ENCODE results near the gene SDCCAG8.

The SDCCAG8 gene

DNA sequence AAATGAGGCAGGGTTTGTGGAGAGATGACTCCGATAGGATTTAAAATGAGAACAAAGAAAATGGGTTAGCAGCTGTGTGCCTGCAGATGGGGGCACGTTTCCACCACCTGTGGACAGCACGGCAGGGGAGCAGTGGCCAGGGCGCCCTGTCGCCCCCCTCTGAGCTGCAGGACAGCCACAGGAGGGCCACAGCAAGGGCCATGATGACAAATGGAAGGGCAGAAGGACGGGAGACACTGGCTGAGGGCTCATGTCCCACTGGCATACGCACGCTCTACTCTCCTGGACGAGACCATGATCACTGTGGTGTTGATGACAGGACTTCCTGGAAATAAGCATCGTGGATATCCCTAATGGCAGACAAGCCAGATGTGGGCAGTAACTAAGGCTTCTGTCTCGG is 241.0 kb downstream of the SDCCAG8 start:
- no peak for DNase-seq (ENCODE audit: extremely low read depth in 1 of 2, low read depth in 1 of 2)

DNA sequence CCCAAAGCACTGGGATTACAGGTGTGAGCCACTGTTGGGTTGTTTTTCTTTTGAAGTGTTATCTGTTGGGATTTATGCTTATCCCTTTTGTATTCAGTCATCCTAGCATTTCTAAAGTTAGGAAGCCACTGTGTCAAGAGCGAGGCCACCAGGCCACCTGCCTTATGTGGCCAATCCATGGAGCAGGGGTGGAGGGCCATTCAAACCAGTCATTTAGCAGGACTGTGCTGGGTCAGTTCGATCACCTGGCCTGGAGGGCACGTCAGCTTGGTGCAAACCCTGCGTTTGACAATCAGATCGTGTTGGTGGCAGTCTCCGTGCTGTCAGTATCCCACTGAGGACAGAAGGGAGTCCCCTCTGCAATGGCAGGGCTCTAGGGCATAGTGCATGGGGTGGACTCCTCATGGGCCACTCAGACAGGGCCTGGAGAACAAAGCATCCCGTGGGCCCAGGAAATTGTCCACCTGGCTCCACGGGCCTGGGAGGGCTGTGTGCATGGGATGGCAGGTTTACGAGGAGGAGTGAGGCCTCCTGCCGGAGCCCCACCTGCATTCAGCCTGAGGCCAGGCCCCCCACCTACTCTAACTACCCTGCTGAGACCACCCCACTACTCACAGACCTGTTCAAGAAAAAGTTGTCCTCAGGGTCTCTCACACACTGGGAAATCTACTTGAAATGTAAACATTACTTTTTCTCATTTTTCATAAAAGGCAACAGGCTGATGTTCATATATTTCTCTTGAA is 242.3 kb downstream of the SDCCAG8 start:
- no peak for DNase-seq (ENCODE audit: extremely low read depth in 1 of 2, low read depth in 1 of 2)

DNA sequence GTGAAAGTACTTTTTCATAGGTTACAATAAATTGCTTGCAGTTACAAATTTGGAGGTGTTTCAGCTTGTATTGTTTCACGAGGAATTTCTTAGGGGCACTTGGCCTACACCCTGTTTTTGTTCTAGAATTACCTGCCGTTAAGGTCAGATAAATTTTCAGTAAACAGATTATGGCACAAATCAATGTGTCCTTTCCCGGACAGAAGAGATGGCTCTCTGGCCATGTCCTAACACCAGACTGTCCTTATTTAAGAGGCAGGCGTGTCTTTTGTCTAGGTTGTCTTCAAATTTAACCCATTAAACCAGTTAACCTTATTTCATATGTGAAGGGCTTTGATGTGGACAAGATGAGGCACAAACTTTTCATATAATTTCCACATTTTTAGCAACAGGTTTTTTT is 243.4 kb downstream of the SDCCAG8 start:
- DNase-seq (ENCODE audit: extremely low read depth in 1 of 2, low read depth in 1 of 2) = no peak

DNA sequence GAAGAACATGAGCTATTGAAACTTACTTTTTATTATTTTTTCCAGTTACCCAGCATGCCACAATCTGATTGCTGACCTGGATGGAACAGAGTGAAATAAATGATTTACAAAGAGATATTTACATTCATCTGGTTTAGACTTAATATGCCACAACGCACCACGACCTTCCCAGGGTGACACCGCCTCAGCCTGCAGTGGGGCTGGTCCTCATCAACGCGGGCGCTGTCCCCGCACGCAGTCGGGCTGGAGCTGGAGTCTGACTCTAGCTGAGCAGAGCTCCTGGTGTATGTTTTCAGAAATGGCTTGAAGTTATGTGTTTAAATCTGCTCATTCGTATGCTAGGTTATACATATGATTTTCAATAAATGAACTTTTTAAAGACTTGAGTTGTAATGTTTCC is 243.9 kb downstream of the SDCCAG8 start:
- no peak for DNase-seq (ENCODE audit: extremely low read depth in 1 of 2, low read depth in 1 of 2)

DNA sequence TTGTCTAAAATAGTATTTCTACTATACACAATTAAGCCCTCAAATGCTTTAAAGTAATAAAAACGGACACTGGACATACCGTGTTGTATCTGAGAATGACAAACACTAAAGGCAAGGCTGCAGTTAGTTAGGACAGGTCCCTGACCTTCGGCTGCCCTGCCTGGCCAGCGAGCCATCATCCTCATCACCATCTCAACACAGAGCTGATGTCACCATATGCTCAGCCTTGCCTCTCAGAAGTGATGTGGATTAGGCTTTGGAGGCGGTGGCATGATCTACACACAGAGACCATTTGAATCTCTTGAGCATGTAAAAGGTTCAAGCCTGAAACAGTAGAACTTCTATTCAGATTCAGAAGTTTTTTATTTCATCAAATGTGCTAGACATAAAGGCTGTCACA is 244.7 kb downstream of the SDCCAG8 start:
- no peak for DNase-seq (ENCODE audit: extremely low read depth in 1 of 2, low read depth in 1 of 2)

DNA sequence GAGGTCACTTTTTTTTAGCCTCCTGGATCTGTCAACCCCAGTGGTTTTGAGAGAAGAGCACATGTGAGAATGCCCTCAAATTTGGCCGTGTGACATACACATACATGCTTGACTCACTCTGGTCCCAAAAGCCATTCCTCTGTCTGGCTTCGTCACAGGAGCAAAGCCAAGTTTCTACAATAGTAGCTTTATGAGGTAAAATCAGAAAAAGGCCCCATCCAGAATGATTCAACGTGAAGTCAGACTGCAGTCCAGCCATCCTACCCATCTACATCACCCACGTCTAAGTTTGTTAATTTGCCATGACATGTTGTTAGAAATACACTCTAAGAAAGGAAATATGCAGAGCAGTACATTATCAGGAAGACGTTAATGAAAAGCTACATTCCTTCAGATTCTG is 245.2 kb downstream of the SDCCAG8 start:
- no peak for DNase-seq (ENCODE audit: extremely low read depth in 1 of 2, low read depth in 1 of 2)

DNA sequence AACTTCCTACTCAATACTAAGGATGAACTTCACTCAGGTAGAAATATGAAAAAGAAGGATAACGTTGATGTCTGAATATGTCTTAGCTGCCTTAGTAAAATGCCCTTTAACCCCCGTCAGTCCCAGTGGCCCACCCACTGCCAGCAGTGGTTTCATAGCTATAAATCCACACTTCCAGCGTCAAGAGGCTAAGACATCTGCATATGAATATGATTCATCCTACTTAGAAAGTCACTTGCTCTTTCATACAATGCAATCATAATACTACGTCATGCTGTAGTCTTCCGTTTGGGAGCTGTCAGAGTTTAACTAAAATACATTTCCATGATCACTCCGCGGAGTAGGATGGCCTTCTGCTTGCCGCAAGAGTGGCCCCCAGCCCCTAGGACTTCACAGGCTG is 247.3 kb downstream of the SDCCAG8 start:
- no peak for DNase-seq (ENCODE audit: extremely low read depth in 1 of 2, low read depth in 1 of 2)

DNA sequence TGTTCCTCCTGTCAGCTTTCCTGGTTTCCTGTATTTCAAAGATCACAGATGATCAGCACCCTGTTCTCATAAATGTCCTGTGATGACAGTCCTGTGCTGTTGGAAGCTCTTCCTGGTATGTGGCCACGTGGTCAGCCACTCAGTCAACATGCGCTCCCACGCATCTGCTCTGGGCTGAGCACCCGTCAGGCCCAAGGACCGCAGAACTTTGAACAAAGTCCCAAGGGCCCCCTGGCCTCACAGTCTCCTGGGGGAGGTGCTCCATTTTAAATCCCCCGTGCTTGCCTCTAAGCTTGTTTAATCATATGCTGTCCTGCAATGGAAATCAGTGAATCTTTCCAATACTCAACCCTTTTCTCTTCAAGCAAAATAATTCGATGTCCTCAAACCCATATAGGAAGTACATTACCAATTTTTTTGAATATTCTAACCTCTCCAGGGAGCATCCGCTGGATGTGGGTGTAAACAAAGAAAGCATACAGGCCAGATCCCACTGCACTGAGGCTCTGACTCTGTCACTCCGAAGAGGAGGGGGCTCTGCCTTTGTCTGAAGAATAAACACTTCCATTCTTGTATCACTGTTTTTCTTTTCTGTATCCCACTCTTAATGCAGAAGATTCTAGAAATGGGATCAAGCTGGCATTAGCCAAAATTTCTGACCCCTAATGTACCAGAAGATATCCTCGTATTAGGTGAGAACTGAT is 250.3 kb downstream of the SDCCAG8 start:
- DNase-seq (ENCODE audit: extremely low read depth in 1 of 2, low read depth in 1 of 2) = no peak

DNA sequence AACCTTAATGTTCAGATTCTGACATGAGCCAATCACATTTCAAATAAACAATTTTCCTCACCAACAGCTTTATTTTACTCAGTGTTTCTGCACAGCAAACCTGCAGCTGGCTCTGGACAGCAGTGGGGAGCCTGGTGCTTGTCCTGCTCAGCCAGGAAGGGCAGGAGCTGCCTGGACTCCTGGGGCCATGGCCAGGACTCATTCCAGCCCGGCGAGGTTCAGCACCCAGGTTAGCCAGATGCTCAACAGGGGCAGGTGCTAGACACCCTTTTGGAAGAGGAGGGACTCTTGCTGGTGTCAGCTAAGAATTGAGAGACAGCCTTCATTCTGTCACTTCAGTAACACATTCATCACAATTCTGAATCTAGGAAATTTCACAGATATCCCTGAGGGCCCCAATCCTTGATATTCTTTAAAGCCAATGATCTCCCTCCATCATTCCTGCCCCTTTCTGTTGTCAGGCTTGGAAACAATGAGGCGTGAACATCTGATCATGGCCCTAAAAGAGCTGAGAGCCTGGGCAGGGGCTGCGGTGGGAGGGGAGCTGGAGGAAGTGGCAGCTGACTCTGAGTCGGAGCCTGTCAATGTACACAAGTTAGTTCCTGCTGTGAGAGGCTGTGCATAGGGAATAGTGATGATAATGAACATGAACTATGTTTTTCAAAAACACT is 251.3 kb downstream of the SDCCAG8 start:
- no peak for DNase-seq (ENCODE audit: extremely low read depth in 1 of 2, low read depth in 1 of 2)

DNA sequence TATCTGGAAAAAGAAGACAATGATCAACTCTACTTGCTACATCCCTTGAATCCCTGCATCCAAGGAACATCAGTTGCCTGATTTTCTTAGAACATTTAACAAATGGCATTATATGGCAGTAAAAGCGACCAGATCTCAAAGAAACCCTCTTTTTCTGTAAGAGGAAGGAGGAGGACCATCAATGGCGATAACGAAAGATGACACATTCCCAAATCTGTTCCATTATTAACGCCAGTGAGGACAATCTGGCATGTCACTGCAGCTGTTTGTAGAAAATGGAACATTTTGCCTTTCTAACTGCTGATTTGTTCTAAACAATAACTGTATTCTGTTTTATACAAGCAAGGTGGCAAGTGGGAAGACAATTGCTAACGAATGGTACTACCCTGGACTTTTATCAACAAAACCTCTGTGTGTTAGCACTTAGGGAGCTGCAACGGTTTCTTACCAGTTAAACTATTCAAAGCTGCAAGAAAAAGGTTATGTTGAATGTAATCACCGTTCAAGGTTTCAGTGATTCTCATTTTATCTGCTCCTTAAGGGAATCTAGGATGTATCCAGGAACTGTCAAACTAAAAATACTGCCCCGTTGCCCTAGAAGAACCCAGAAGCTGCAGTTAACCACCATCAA is 251.9 kb downstream of the SDCCAG8 start:
- no peak for DNase-seq (ENCODE audit: extremely low read depth in 1 of 2, low read depth in 1 of 2)

DNA sequence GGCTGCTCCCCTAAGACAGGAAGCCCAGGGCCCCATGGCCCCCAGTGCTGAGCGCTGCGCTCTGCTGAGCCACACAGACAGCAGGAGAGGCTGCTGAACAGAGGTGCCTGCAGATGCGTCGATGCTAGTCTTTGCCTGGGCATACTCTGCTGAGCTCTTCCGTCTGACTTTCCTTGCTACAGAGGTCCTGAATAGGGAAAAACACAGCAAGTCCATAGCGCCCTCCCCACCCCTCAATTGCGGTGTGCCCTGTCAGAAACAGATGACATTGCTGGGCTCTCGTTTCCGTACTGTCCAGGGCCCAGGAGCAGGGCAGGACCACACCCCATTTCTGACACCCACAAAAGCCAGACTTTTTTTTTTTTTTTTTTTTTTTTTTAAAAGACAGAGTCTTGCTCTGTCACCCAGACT is 252.5 kb downstream of the SDCCAG8 start:
- DNase-seq (ENCODE audit: extremely low read depth in 1 of 2, low read depth in 1 of 2) = peak in 1 of 2 donors; percentile 22

DNA sequence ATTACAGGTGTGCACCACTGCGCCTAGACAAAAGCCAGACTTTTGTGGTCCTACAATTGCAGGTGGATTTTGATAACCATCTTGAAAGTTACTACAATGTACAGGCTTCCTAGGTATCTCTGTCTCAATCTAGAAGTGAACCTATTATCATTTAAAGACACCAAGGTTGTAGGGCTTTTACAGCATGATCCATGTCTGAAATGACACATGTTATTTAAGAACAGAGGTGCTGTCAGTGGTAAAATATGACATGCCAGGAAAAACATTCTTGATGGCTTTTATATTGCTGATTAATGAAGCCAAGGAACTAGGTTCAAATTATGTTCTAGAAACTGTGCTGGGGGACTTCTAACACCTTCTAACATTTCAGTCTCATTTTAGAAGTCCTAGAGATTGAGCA is 253.1 kb downstream of the SDCCAG8 start:
- DNase-seq (ENCODE audit: extremely low read depth in 1 of 2, low read depth in 1 of 2) = no peak

DNA sequence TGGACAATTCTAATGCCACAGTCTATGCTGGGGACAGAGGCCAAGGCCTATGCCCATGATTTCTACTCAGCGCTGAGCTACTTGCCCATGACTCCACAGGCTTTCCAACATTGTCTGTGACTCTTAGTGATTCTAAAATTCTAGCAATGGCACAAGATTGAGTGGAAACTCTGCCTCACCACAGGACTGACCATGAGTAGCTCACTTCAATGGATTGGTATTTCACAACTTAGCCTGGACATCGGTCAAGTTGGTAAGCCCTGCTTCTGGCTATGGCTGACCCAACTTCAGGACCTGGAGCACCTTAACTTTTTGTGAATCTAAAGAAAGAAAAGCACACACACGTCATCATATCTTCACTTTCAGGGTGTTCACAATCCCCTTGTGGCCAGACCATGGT is 255.1 kb downstream of the SDCCAG8 start:
- no peak for DNase-seq (ENCODE audit: extremely low read depth in 1 of 2, low read depth in 1 of 2)

DNA sequence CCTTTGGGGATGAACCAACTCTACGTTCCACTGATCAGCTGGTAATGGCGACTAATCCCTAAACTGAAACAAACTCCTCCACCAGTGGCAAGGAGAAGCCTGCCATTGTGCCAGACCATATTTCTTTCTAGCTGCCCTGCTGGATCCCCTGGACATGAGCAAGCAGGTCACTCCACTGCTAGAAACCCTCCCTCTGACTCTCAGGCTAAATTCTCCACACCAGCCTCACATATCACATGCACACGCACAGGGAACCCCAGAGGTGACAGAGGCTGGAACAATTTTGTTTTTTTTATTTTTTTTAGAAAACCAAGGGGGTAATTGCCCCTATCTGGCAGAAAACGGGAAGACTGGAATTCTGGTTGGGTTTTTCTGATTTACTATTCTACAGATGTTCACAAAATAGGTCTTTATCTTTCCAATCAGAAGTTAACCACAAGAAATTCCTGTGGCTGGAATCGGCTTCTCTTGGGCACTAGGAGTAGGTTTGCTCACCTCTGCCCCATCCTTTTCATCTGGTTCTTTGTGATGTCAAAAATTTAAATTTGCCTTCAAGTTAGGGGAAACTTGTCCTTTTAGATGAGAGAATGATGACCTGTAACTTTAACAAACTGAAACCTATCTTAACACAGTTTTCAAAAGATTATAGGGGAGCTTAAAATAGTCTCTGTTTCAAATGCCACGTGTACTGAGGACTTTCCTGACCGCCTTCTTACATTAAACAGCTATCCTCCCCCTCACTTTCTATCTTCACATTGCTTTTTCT is 258.1 kb downstream of the SDCCAG8 start:
- DNase-seq (ENCODE audit: extremely low read depth in 1 of 2, low read depth in 1 of 2) = no peak

DNA sequence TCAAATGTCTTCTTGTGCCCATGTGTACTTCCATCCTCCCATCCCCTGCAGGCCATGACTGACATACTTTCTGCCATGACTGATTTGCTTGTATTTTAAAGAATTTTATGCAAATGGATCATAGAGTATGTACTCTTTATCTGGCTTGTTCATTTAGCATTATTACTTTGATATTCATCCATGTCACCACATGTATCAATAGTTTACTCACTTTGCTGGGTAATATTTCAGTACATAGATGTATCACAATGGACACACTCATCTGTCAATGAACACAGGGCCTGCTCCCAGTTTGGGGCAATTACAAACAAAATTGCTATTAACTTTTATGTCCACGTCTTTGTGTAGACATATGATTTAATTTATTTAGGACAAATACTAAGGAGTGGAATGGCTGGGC is 259.1 kb downstream of the SDCCAG8 start:
- no peak for DNase-seq (ENCODE audit: extremely low read depth in 1 of 2, low read depth in 1 of 2)

DNA sequence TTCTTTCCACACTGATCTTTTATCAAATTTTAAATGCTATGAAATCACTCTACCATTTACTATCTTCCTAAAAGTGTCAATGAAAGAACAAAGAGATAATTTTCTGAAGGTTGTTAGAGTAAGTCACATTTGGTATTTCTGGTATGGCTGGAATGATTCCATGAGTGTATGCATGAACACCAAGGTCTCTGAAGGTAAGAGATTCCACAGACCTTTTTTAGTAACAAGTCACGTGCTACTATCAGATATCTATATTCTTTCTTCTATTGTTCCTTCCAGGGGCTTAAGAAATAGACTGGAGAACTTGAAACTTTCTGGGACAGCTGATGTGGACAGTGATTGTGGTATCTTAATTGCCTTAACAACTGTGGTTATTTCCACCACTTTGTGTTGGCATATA is 265.0 kb downstream of the SDCCAG8 start:
- DNase-seq (ENCODE audit: extremely low read depth in 1 of 2, low read depth in 1 of 2) = no peak

DNA sequence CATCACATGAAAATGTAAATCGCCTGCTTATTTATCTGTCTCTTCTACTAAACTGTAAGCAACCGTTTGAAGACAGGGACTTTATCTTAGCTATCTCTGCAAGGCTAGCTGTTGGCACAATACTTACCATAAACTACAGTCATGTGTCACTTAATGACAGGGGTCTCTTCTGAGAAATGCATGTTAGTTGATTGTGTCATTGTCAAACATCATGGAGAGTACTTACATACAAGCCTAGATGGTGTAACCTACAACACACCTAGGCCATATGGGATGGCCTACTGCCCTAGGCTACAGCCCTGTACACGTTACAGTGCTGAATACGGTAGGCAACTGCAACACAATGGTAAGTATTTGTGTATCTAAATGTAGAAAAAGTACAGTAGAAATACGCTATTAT is 267.9 kb downstream of the SDCCAG8 start:
- DNase-seq (ENCODE audit: extremely low read depth in 1 of 2, low read depth in 1 of 2) = no peak

DNA sequence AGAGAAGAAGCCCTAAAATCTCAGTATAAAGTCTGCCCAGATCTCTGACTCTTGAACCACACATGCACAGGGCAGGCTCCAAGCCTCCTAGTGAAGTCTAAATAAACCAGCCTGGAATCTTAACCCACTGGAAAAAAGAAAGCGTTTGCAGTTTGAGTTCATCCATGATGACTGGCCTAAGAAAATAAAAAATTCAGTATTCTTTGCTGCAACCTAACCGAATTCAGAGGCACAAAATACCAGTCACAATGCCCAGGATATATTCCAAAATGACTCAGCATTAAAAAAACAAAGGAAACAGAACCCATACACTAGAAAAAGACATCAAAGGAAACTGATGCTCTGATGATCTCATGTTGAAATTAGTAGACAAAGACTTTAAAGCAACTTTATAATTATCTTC is 269.2 kb downstream of the SDCCAG8 start:
- no peak for DNase-seq (ENCODE audit: extremely low read depth in 1 of 2, low read depth in 1 of 2)

DNA sequence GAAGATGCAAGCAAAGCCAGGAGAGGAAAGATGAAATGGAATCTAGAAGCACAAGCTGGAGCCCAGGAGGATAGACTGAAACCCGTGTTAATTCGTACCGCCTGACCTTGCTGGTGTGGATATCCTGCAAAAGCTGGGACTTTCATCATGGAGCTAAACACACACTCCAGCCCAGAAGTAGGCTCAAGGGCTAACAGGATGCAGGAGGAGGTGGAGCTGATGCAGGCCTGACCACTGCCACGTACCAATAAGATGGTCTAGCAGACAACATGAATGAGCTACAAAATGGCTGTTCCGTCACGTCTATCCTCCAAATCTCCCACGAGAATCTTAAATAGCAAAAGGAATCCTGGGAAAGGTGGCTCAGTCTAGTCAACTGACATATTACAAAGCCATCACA is 270.3 kb downstream of the SDCCAG8 start:
- no peak for DNase-seq (ENCODE audit: extremely low read depth in 1 of 2, low read depth in 1 of 2)

DNA sequence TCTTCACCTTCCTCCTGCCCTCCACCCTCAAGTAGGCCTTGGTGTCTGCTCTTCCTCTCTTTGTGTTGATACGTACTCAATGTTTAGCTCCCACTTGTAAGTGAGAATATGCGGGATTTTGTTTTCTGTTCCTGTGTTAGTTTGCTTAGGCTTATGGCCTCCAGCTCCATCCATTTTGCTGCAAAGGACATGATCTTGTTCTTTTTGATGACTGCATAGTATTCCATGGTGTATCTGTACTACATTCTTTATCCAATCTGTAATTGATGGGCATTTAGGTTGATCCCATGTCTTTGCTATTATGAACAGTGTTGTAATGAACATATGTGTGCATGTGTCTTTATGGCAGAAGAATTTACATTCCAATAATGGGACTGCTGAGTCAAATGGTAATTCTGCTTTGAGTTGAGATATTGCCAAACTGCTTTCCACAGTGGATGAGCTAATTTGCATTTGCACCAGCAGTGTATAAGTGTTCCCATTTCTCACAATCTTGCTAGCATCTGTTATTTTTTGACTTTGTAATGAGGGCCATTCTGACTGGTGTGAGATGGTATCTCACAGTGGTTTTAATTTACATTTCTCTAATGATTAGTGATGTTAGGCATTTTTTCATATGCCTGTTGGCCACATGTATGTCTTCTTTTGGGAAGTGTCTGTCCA is 272.7 kb downstream of the SDCCAG8 start:
- DNase-seq (ENCODE audit: extremely low read depth in 1 of 2, low read depth in 1 of 2) = no peak

Data from activated CD8-positive, alpha-beta memory T cell treated with anti-CD3 and anti-CD28 coated beads for 1 hour (primary cell).